Mammary epithelial cell (primary cell): ENCODE results near the gene LUZP2.

Source experiments
- EZH2 ChIP-seq: IDR thresholded peaks from 2 replicates; pipeline ENCODE4 v1.6.1; 2012; ENCODE audit warnings: low read length, inconsistent platforms, borderline replicate concordance
- TF ChIP-seq, protein P1 (sequence below), 2 donors: IDR thresholded peaks in 1 of 2; conservative IDR thresholded peaks in 1 of 2; 2 replicates each; pipeline ENCODE4 v1.5.1; 2011 to 2012; ENCODE audit warnings: inconsistent platforms in 2 of 2, low read length in 2 of 2, mild to moderate bottlenecking in 2 of 2, control low read depth in 1 of 2, low read depth in 1 of 2; ENCODE audit not compliant: insufficient read depth in 1 of 2; ENCODE audit errors: extremely low read depth in 1 of 2

DNA sequence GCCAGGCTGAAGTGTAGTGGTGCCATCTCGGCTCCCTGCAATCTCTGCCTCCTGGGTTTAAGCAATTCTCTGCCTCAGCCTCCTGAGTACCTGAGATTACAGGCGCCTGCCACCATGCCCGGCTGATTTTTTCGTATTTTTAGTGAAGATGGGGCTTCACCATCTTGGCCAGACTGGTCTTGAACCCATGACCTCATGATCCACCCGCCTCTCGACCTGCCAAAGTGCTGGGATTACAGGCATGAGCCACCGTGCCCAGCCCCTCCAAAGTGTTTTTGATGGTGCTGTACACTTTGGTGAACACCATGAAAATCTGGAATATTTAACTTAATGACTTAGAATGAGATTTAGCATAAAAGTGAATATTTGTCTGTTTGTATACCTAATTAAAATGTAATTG is 5.6 kb downstream of the LUZP2 start:
- TF ChIP-seq, protein P1, sequence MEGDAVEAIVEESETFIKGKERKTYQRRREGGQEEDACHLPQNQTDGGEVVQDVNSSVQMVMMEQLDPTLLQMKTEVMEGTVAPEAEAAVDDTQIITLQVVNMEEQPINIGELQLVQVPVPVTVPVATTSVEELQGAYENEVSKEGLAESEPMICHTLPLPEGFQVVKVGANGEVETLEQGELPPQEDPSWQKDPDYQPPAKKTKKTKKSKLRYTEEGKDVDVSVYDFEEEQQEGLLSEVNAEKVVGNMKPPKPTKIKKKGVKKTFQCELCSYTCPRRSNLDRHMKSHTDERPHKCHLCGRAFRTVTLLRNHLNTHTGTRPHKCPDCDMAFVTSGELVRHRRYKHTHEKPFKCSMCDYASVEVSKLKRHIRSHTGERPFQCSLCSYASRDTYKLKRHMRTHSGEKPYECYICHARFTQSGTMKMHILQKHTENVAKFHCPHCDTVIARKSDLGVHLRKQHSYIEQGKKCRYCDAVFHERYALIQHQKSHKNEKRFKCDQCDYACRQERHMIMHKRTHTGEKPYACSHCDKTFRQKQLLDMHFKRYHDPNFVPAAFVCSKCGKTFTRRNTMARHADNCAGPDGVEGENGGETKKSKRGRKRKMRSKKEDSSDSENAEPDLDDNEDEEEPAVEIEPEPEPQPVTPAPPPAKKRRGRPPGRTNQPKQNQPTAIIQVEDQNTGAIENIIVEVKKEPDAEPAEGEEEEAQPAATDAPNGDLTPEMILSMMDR (conservative IDR thresholded peaks at IDR 0.05 in 1 of 2, IDR thresholded peaks at IDR 0.05 in 1 of 2; ENCODE audit: extremely low read depth in 1 of 2, insufficient read depth in 1 of 2, low read depth in 1 of 2, low read length in 2 of 2): no peak
- no peak for TF ChIP-seq EZH2
